Calu3 (cell line): Measurements from ENCODE around the gene AP3S2. TPM values are rescaled to one million over a fixed set of nuclear protein-coding genes. Genes with fewer than 3 reads are reported as not detected.

Experiments used
- BruUV-seq: library from RNA; stranded (reverse); fragments of 400-500 nt; replicated peaks from 2 replicates; lab custom pipeline; 2021; lab: Mats Ljungman, UMichigan
- CTCF ChIA-PET: fragments of 300-600 bp; sonication (Branson Sonifier 250); formaldehyde crosslinking; loops from one replicate; lab custom pipeline; 2022; ENCODE audit warnings: antibody characterized with exemption; lab: Charles Lee
- DNase-seq: peaks from one replicate; pipeline ENCODE4 v3.0.0; 2022
- H3K27ac Mint-ChIP-seq: one replicate; pipeline ENCODE4 v1.8.0; 2022; ENCODE audit warnings: mixed read lengths; ENCODE audit not compliant: unreplicated experiment
- H3K27me3 Mint-ChIP-seq: one replicate; pipeline ENCODE4 v1.8.0; 2022; ENCODE audit warnings: mixed read lengths; ENCODE audit not compliant: unreplicated experiment
- H3K36me3 Mint-ChIP-seq: one replicate; pipeline ENCODE4 v1.8.0; 2022; ENCODE audit warnings: mild to moderate bottlenecking, moderate library complexity, mixed read lengths; ENCODE audit not compliant: insufficient read depth, unreplicated experiment
- H3K4me1 Mint-ChIP-seq: one replicate; pipeline ENCODE4 v1.8.0; 2022; ENCODE audit warnings: mild to moderate bottlenecking, low read depth, mixed read lengths; ENCODE audit not compliant: unreplicated experiment
- H3K4me3 Mint-ChIP-seq: one replicate; pipeline ENCODE4 v1.8.0; 2022; ENCODE audit warnings: mild to moderate bottlenecking, low read depth, moderate library complexity, mixed read lengths; ENCODE audit not compliant: unreplicated experiment
- H3K9me3 Mint-ChIP-seq: one replicate; pipeline ENCODE4 v1.8.0; 2022; ENCODE audit warnings: low read depth, mixed read lengths; ENCODE audit not compliant: unreplicated experiment
- intact Hi-C: fragments of 100-400 bp; cut with micrococcal nuclease; formaldehyde crosslinking; loops from one replicate; pipeline ENCODE4 v1.10.0; 2022; ENCODE audit not compliant: unreplicated experiment
- total RNA-seq: library from RNA; stranded (reverse); gene quantifications from 2 replicates; pipeline ENCODE4 v1.2.3, GENCODE V29; 2022
- TF ChIP-seq, protein P1 (sequence below): fragments of 200-600 bp; IDR thresholded peaks from one replicate; pipeline ENCODE4 v1.8.0; 2022; ENCODE audit warnings: antibody characterized with exemption; ENCODE audit not compliant: unreplicated experiment

The AP3S2 gene
- total RNA-seq, 1 experiment from 2014 or later = 46.2 TPM

DNA sequence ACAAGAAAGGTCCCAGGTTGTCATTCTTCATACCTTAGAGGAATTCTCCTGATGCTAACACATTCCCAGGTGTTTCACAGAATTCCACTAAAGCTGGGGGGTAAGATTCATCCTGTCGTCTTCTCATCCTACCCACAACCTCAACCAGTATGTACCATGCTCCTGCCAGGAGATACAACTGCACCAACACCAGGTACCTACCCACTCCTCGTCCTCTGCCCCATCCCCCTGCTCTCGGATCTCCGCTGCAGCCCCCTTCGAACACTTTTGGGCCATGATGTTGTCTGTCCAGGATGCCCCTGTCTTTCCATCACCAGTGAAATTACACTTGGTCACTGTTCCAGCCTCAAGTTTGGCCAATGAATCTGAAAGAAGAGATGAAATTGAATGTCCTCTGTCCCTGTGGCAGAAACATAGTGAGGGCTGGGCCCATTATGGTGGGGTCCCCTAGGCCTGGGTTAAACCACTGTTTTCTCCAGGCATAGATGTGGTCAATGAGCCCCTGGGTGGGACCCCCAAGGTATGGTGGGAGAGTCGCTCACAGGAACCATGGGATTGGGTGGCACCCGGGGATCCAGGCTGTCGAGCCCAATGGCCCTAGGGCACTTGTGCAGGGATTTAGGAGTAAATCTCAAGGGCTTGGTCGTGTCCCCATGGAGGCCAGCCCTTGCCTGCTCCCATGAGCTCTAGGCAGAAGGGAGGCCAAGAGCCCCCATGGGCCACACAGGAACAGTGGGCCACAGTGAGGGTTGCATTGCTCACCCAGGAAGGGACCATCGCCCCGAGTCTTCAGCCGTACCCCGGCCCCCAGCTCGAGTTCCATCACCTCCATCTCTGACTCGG, 9.4 kb upstream of the AP3S2 start:
- H3K27me3 Mint-ChIP-seq = no peaks in the 10 kb centered on the region
- H3K36me3 Mint-ChIP-seq = no peaks in the 10 kb centered on the region
- TF ChIP-seq, protein P1, sequence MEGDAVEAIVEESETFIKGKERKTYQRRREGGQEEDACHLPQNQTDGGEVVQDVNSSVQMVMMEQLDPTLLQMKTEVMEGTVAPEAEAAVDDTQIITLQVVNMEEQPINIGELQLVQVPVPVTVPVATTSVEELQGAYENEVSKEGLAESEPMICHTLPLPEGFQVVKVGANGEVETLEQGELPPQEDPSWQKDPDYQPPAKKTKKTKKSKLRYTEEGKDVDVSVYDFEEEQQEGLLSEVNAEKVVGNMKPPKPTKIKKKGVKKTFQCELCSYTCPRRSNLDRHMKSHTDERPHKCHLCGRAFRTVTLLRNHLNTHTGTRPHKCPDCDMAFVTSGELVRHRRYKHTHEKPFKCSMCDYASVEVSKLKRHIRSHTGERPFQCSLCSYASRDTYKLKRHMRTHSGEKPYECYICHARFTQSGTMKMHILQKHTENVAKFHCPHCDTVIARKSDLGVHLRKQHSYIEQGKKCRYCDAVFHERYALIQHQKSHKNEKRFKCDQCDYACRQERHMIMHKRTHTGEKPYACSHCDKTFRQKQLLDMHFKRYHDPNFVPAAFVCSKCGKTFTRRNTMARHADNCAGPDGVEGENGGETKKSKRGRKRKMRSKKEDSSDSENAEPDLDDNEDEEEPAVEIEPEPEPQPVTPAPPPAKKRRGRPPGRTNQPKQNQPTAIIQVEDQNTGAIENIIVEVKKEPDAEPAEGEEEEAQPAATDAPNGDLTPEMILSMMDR = no peak
- no TSS peak for BruUV-seq
- CTCF ChIA-PET = no interaction called here
- no peak overlapping the region for H3K27ac Mint-ChIP-seq
- intact Hi-C loops = no loop called here
- DNase-seq = no peak
- no peaks in the 10 kb centered on the region for H3K4me1 Mint-ChIP-seq
- H3K9me3 Mint-ChIP-seq = no peaks in the 10 kb centered on the region
- no peak overlapping the region for H3K4me3 Mint-ChIP-seq

DNA sequence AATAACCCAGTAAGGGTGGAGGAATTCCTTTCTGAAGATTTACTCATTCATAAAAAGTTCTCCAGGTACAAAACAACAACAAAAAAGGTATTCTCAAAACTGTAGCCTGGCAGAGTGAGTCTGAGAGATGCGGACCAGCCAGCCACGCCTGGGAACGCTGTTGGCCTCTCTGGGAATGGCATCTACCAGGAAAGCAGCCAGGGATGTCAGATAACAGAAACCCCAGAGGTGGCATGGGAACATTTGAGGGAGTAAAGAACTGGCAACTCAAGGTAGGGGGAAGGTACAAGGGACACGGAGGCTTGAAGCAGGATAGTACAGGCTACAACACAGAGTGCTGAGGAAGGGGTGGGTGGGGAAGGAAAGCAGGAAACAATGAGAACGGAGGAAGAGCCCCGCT, 7.1 kb upstream of the AP3S2 start:
- TF ChIP-seq, protein P1 = no peak
- CTCF ChIA-PET = interaction anchor here (1.1 kb wide), 1 partner anchor 185 kb away, joined by 3 read pairs; no protein-coding TSS in a partner anchor
- H3K36me3 Mint-ChIP-seq = no peaks in the 10 kb centered on the region
- intact Hi-C loops = no loop called here
- no peaks in the 10 kb centered on the region for H3K9me3 Mint-ChIP-seq
- no peaks in the 10 kb centered on the region for H3K27me3 Mint-ChIP-seq
- no TSS peak for BruUV-seq
- DNase-seq = no peak
- no peak overlapping the region for H3K4me3 Mint-ChIP-seq
- H3K27ac Mint-ChIP-seq = no peak overlapping the region
- H3K4me1 Mint-ChIP-seq = no peaks in the 10 kb centered on the region

DNA sequence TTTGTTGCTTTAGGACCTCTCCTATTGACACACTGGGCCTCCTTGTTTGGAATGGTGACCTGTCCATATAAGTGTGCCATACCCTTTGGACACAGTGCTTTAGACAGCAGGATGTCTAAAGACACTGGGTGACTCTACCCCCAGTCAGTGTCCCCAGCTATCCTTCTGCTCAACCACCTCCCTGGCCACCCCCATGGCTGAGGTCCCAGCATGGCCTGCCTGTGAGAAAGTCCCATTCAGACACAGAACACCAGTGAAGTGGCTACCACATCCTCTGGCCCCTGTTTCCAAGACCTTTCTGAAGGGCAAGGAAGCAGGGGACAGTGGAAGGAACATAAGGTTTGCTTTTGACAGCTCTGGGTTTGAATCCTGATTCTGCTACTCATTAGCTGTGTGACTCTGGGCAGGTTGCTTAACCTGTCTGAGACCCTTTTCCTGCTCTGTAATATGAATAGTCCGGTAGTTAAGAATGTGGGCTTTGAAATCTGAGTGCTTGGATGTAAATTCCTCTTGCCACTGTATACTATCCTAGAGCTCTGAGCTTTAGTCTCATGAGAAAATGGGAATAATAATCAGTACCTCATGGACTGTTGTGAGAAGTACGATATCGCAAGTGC, 6.3 kb upstream of the AP3S2 start:
- Mint-ChIP-seq H3K9me3 (no peaks in the 10 kb centered on the region), H3K27ac (no peak overlapping the region), H3K36me3 (no peaks in the 10 kb centered on the region), H3K4me1 (no peaks in the 10 kb centered on the region), H3K4me3 (no peak overlapping the region), H3K27me3 (no peaks in the 10 kb centered on the region)
- BruUV-seq = no TSS peak
- CTCF ChIA-PET = interaction anchor here (2.6 kb wide), 1 partner anchor 187 kb away, joined by 17 read pairs; no protein-coding TSS in a partner anchor
- TF ChIP-seq, protein P1 = no peak
- intact Hi-C loops = no loop called here
- DNase-seq = no peak

DNA sequence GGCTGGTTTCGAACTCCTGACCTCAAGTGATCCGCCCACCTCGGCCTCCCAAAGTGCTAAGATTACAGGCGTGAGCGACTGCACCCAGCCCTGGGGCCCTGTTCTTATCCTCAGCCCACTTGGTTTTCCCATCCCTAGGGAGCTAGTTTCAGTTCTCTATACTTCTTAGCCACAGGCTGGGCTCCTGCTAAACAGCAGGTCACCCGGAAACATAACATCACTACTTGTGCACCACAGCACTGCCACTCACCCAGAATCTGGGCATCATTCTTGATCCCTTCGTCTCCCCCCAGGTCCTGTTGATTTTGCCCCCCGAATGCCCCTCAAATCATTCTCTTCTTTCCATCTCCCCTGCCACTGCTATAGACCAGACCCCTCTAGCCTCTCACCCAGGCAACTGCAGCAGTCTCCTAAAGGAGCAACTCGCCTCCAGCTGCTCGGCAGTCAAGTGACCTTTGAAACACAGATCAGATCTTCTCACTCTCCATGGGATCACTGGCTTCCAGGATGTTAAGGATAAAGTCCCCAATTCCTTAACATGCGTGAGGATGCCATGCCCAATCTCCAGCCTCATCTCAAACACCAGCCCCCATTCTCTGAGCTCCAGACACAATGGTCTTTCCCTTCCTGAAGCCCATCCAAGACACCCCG, 5.6 kb upstream of the AP3S2 start:
- no peak overlapping the region for H3K27ac Mint-ChIP-seq
- intact Hi-C loops = no loop called here
- TF ChIP-seq, protein P1 = no peak
- H3K36me3 Mint-ChIP-seq = peaks cover 3% of the 10 kb centered on the region
- BruUV-seq = no TSS peak
- H3K4me3 Mint-ChIP-seq = no peak overlapping the region
- H3K9me3 Mint-ChIP-seq = no peaks in the 10 kb centered on the region
- no peak for DNase-seq
- H3K4me1 Mint-ChIP-seq = no peaks in the 10 kb centered on the region
- H3K27me3 Mint-ChIP-seq = no peaks in the 10 kb centered on the region
- CTCF ChIA-PET = interaction anchor here (1.5 to 2.6 kb wide), 3 partner anchors 72 to 187 kb away, joined by 4 to 17 read pairs (median 10); no protein-coding TSS in a partner anchor
